ENCODE results near the gene NRTN. TPM values are rescaled to one million over a fixed set of nuclear protein-coding genes. Genes with fewer than 3 reads are reported as not detected.

NRTN gene
- total and polyA plus RNA-seq, 10 donors = 0.29 to 2.3 (median 0.32) TPM; not detected in 5

GRCh38 chr19:5808120-5808816 is 3.4 kb downstream of the NRTN start:
- WGBS, 5 donors = 74 to 80% (median 78%) methylated on average over 17 to 21 of the region's 21 CpGs
- Histone ChIP-seq H3K4me1 (peaks cover 6 to 24% (median 20%) of the 10 kb centered on the region in 6 donors), H3K27ac (no peak overlapping the region), H3K36me3 (no peaks in the 10 kb centered on the region), H3K4me3 (no peak overlapping the region), H3K9me3 (no peaks in the 10 kb centered on the region), H3K27me3 (replicated peaks in 1 of 7) (peaks cover 0 to 28% (median 22%) of the 10 kb centered on the region in 7 donors)
- intact Hi-C loops (cut with DNase I; ENCODE audit: low total_unique reads) = no loop called here
- DNase-seq = no peak
- TF ChIP-seq POLR2AphosphoS5 (IDR thresholded peaks at IDR 0.05) = no peak
- TF ChIP-seq, protein P1, sequence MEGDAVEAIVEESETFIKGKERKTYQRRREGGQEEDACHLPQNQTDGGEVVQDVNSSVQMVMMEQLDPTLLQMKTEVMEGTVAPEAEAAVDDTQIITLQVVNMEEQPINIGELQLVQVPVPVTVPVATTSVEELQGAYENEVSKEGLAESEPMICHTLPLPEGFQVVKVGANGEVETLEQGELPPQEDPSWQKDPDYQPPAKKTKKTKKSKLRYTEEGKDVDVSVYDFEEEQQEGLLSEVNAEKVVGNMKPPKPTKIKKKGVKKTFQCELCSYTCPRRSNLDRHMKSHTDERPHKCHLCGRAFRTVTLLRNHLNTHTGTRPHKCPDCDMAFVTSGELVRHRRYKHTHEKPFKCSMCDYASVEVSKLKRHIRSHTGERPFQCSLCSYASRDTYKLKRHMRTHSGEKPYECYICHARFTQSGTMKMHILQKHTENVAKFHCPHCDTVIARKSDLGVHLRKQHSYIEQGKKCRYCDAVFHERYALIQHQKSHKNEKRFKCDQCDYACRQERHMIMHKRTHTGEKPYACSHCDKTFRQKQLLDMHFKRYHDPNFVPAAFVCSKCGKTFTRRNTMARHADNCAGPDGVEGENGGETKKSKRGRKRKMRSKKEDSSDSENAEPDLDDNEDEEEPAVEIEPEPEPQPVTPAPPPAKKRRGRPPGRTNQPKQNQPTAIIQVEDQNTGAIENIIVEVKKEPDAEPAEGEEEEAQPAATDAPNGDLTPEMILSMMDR (IDR thresholded peaks at IDR 0.05 in 8 of 11, conservative IDR thresholded peaks at IDR 0.05 in 3 of 11) = no peak
- TF ChIP-seq POLR2A (IDR thresholded peaks at IDR 0.05) = no peak

DNA sequence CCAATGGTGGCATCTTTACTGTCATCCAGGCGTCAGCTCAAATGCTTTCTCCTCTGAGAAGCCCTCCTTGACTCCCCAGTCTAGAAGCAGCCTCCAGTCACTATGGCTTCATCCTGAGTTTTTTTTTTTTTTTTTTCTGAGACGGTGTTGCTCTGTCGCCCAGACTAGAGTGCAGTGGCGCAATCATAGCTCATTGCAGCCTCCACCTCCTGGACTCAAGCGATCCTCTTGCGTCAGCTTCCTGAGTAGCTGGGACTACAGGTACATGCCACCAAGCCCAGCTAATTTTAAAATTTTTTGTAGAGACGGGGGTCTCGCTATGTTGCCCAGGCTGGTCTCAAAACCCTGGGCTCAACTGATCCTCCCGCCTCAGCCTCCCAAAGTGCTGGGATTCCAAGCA is 4.2 kb downstream of the NRTN start:
- Histone ChIP-seq H3K4me3 (no peak overlapping the region), H3K4me1 (peaks cover 0 to 16% (median 13%) of the 10 kb centered on the region in 6 donors), H3K27me3 (replicated peaks in 1 of 7) (peaks cover 0 to 22% (median 14%) of the 10 kb centered on the region in 7 donors), H3K27ac (no peak overlapping the region), H3K36me3 (no peaks in the 10 kb centered on the region), H3K9me3 (no peaks in the 10 kb centered on the region)
- WGBS, 5 donors = 60 to 85% (median 84%) methylated on average over 9 of the region's 9 CpGs
- DNase-seq = no peak
- no peak for TF ChIP-seq POLR2AphosphoS5 (IDR thresholded peaks at IDR 0.05)
- TF ChIP-seq, protein P1 (IDR thresholded peaks at IDR 0.05 in 8 of 11, conservative IDR thresholded peaks at IDR 0.05 in 3 of 11) = no peak
- no peak for TF ChIP-seq POLR2A (IDR thresholded peaks at IDR 0.05)
- intact Hi-C loops (cut with DNase I; ENCODE audit: low total_unique reads) = no loop called here

GRCh38 chr19:5809469-5809868 is 4.6 kb downstream of the NRTN start:
- intact Hi-C loops (cut with DNase I; ENCODE audit: low total_unique reads) = no loop called here
- Histone ChIP-seq H3K9me3 (no peaks in the 10 kb centered on the region), H3K4me1 (peaks cover 0 to 12% (median 8%) of the 10 kb centered on the region in 6 donors), H3K4me3 (no peak overlapping the region), H3K27me3 (replicated peaks in 1 of 7) (peaks cover 0 to 22% (median 10%) of the 10 kb centered on the region in 7 donors), H3K27ac (no peak overlapping the region), H3K36me3 (no peaks in the 10 kb centered on the region)
- TF ChIP-seq POLR2A (IDR thresholded peaks at IDR 0.05) (no peak), POLR2AphosphoS5 (IDR thresholded peaks at IDR 0.05) (no peak)
- TF ChIP-seq, protein P1 (IDR thresholded peaks at IDR 0.05 in 8 of 11, conservative IDR thresholded peaks at IDR 0.05 in 3 of 11) = no peak
- WGBS, 5 donors = 78 to 91% (median 83%) methylated on average over 10 of the region's 10 CpGs
- no peak for DNase-seq

DNA sequence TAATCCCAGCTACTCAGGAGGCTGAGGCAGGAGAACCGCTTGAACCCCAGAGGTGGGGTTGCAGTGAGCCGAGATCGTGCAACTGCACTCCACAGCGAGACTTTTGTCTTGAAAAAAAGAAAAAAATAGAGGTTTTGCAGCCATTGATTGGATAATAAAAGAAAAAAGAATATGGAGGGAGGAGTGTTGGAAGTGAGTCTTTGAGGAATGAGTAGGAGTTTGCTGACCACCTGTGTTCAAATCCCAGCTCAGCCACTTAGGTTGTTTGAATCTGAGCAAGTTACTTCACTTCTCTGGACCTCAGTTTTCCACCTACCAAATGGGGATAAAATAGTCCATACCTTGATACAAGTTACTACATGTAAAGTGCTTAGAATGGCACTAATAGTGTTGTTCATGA is 6.2 kb downstream of the NRTN start:
- intact Hi-C loops (cut with DNase I; ENCODE audit: low total_unique reads) = no loop called here
- peaks cover 0 to 17% (median 0%) of the 10 kb centered on the region in 7 donors for H3K27me3 ChIP-seq (replicated peaks in 1 of 7)
- no peaks in the 10 kb centered on the region for H3K36me3 ChIP-seq
- no peak for TF ChIP-seq POLR2AphosphoS5 (IDR thresholded peaks at IDR 0.05)
- TF ChIP-seq, protein P1 (IDR thresholded peaks at IDR 0.05 in 8 of 11, conservative IDR thresholded peaks at IDR 0.05 in 3 of 11) = no peak
- no peak for TF ChIP-seq POLR2A (IDR thresholded peaks at IDR 0.05)
- 93 to 97% (median 97%) methylated on average over 4 of the region's 4 CpGs for WGBS, 5 donors
- H3K27ac ChIP-seq = no peak overlapping the region
- H3K4me1 ChIP-seq = peaks cover 0 to under 1% (median 0%) of the 10 kb centered on the region in 6 donors
- DNase-seq = no peak
- no peak overlapping the region for H3K4me3 ChIP-seq
- H3K9me3 ChIP-seq = no peaks in the 10 kb centered on the region

Data from spleen (tissue), 11 donors.